Smooth muscle cell (in vitro differentiated cells): ENCODE results near the gene CALHM5. TPM values are rescaled to one million over a fixed set of nuclear protein-coding genes. Genes with fewer than 3 reads are reported as not detected.
A peak's percentile ranks its signal among the peaks of the same experiment; 100 is the strongest.

Experiments
- DNase-seq: peaks from one replicate; lab custom pipeline; 2025; ENCODE audit not compliant: unreplicated experiment; lab: John Stamatoyannopoulos, UW
- H2AFZ ChIP-seq: fragments of 200-600 bp; sonication (generic); 2 replicates; pipeline ENCODE4 v1.6.0; 2016; ENCODE audit warnings: antibody characterized with exemption, low read depth, mild to moderate bottlenecking
- H3F3A ChIP-seq: fragments of 200-600 bp; sonication (generic); 2 replicates; pipeline ENCODE4 v1.6.0; 2017; ENCODE audit warnings: antibody characterized with exemption, low read depth
- H3K27ac ChIP-seq: fragments of 200-600 bp; sonication (generic); 2 replicates; pipeline ENCODE4 v1.5.1; 2016; ENCODE audit warnings: low read depth, mild to moderate bottlenecking
- H3K27me3 ChIP-seq: fragments of 200-600 bp; sonication (generic); 2 replicates; pipeline ENCODE4 v1.6.1; 2016; ENCODE audit warnings: low read depth, mild to moderate bottlenecking
- H3K36me3 ChIP-seq: fragments of 200-600 bp; sonication (generic); 2 replicates; pipeline ENCODE4 v1.5.1; 2016; ENCODE audit warnings: low read depth
- H3K4me1 ChIP-seq: fragments of 200-600 bp; sonication (generic); 2 replicates; pipeline ENCODE4 v1.5.1; 2016; ENCODE audit warnings: low read depth
- H3K4me2 ChIP-seq: fragments of 200-600 bp; sonication (generic); 2 replicates; pipeline ENCODE4 v1.6.0; 2016; ENCODE audit warnings: mild to moderate bottlenecking
- H3K4me3 ChIP-seq: fragments of 200-600 bp; sonication (generic); 2 replicates; pipeline ENCODE4 v1.5.1; 2016; ENCODE audit warnings: mild to moderate bottlenecking
- H3K79me2 ChIP-seq: fragments of 200-600 bp; sonication (generic); 2 replicates; pipeline ENCODE4 v1.6.0; 2016; ENCODE audit warnings: low read depth, mild to moderate bottlenecking
- H3K9ac ChIP-seq: fragments of 200-600 bp; sonication (generic); 2 replicates; pipeline ENCODE4 v1.6.0; 2016; ENCODE audit warnings: low read depth
- H3K9me3 ChIP-seq: fragments of 200-600 bp; sonication (generic); replicated peaks from 2 replicates; pipeline ENCODE4 v1.5.1; 2016; ENCODE audit warnings: low read depth
- H4K20me1 ChIP-seq: fragments of 200-600 bp; sonication (generic); 2 replicates; pipeline ENCODE4 v1.6.0; 2016; ENCODE audit warnings: low read depth
- CTCF ChIP-seq: fragments of 200-600 bp; sonication (generic); IDR thresholded peaks from 2 replicates; pipeline ENCODE4 v1.5.1; 2017; ENCODE audit warnings: borderline replicate concordance, mild to moderate bottlenecking, antibody characterized with exemption; ENCODE audit not compliant: insufficient read depth, poor library complexity, severe bottlenecking
- WGBS: methylation state at CpG from one replicate; pipeline ENCODE4 v1.1.7; 2016; ENCODE audit warnings: low lambda C conversion rate; 5-methylcytosine and 5-hydroxymethylcytosine counted together
- polyA plus RNA-seq: library from polyadenylated mRNA; unstranded; fragments of >200 nt; fragmentation: Nextera tagmentation; extraction: Ambion mirVana; gene quantifications from 2 replicates; pipeline ENCODE4 v1.2.1, GENCODE V29; 2016
- total RNA-seq: library from RNA; depleted of rRNA; stranded (reverse); fragments of >200 nt; gene quantifications from 2 replicates; pipeline ENCODE4 v1.2.3, GENCODE V29; 2014

The CALHM5 gene
- total and polyA plus RNA-seq, 2 experiments from 2014 or later: 1.9 to 3.9 TPM

- H3F3A ChIP-seq: no peaks in the 10 kb centered on the region
- peak overlapping the region; percentile 90 for H3K4me2 ChIP-seq
- no peaks in the 10 kb centered on the region for H4K20me1 ChIP-seq
- peaks cover 9% of the 10 kb centered on the region for H3K79me2 ChIP-seq
- no peak for DNase-seq
- no peaks in the 10 kb centered on the region for H3K9me3 ChIP-seq
- WGBS: 94% methylated on average over 2 of the region's 2 CpGs
- no peak for TF ChIP-seq CTCF
- H3K9ac ChIP-seq: peak overlapping the region; percentile 53
- H3K27ac ChIP-seq: no peak overlapping the region
- H3K36me3 ChIP-seq: no peaks in the 10 kb centered on the region
- H3K4me1 ChIP-seq: peaks cover 16% of the 10 kb centered on the region
- H3K27me3 ChIP-seq: no peaks in the 10 kb centered on the region
- no peak overlapping the region for H2AFZ ChIP-seq
- H3K4me3 ChIP-seq: peak overlapping the region; percentile 45
Observed at GRCh38 chr6:116513224-116513875, 1.9 kb downstream of the CALHM5 start.

- peak overlapping the region; percentile 90 for H3K4me2 ChIP-seq
- no peaks in the 10 kb centered on the region for H3K9me3 ChIP-seq
- H3K79me2 ChIP-seq: peaks cover 9% of the 10 kb centered on the region
- no peak overlapping the region for H3K4me3 ChIP-seq
- H3K27me3 ChIP-seq: no peaks in the 10 kb centered on the region
- H3K4me1 ChIP-seq: peaks cover 16% of the 10 kb centered on the region
- no peak overlapping the region for H3K9ac ChIP-seq
- DNase-seq: no peak
- WGBS: 93% methylated on average over 4 of the region's 4 CpGs
- no peak overlapping the region for H2AFZ ChIP-seq
- no peak for TF ChIP-seq CTCF
- no peaks in the 10 kb centered on the region for H3F3A ChIP-seq
- no peak overlapping the region for H3K27ac ChIP-seq
- H4K20me1 ChIP-seq: no peaks in the 10 kb centered on the region
- no peaks in the 10 kb centered on the region for H3K36me3 ChIP-seq
Observed at GRCh38 chr6:116514111-116514510, 2.7 kb downstream of the CALHM5 start.

- H2AFZ ChIP-seq: no peak overlapping the region
- H3K4me1 ChIP-seq: peaks cover 16% of the 10 kb centered on the region
- H3K4me2 ChIP-seq: no peak overlapping the region
- no peaks in the 10 kb centered on the region for H3K9me3 ChIP-seq
- no peak for DNase-seq
- H3K27me3 ChIP-seq: no peaks in the 10 kb centered on the region
- H3K4me3 ChIP-seq: no peak overlapping the region
- H3K27ac ChIP-seq: no peak overlapping the region
- H3K79me2 ChIP-seq: peaks cover 9% of the 10 kb centered on the region
- no peaks in the 10 kb centered on the region for H3F3A ChIP-seq
- TF ChIP-seq CTCF: no peak
- no peaks in the 10 kb centered on the region for H3K36me3 ChIP-seq
- no peaks in the 10 kb centered on the region for H4K20me1 ChIP-seq
- no peak overlapping the region for H3K9ac ChIP-seq
Observed at GRCh38 chr6:116515141-116515540, 3.7 kb downstream of the CALHM5 start.
